ENCODE data around the gene CYB561D2.

Gene CYB561D2

GRCh38 chr3:50327943-50328691 lies 22.5 kb upstream of the CYB561D2 start, which contains the start of gene TUSC2:
TUSC2 (minus strand) TSS chr3:50328223; CDS start chr3:50328099, 124 bp downstream.
- peak; percentile 95 for DNase-seq (ENCODE audit: low spot score)
- Mint-ChIP-seq H3K4me1 (ENCODE audit: low read depth) (peaks cover 12% of the 10 kb centered on the region), H3K9me3 (no peaks in the 10 kb centered on the region), H3K27me3 (ENCODE audit: low read depth) (no peaks in the 10 kb centered on the region), H3K36me3 (ENCODE audit: low read depth) (peaks cover 36% of the 10 kb centered on the region), H3K27ac (peak within 1 kb of the TSS; percentile 89), H3K4me3 (peak within 1 kb of the TSS; percentile 90)

GRCh38 chr3:50330330-50330729 lies 20.3 kb upstream of the CYB561D2 start:
- Mint-ChIP-seq H3K4me1 (ENCODE audit: low read depth) (peaks cover 28% of the 10 kb centered on the region), H3K4me3 (no peak overlapping the region), H3K27ac (no peak overlapping the region), H3K27me3 (ENCODE audit: low read depth) (no peaks in the 10 kb centered on the region), H3K9me3 (no peaks in the 10 kb centered on the region), H3K36me3 (ENCODE audit: low read depth) (peaks cover 53% of the 10 kb centered on the region)
- DNase-seq (ENCODE audit: low spot score) = no peak

GRCh38 chr3:50331364-50331907 lies 19.2 kb upstream of the CYB561D2 start:
- H3K27ac Mint-ChIP-seq = no peak overlapping the region
- H3K36me3 Mint-ChIP-seq (ENCODE audit: low read depth) = peaks cover 64% of the 10 kb centered on the region
- H3K27me3 Mint-ChIP-seq (ENCODE audit: low read depth) = no peaks in the 10 kb centered on the region
- H3K4me3 Mint-ChIP-seq = no peak overlapping the region
- H3K4me1 Mint-ChIP-seq (ENCODE audit: low read depth) = peaks cover 36% of the 10 kb centered on the region
- H3K9me3 Mint-ChIP-seq = no peaks in the 10 kb centered on the region
- no peak for DNase-seq (ENCODE audit: low spot score)

DNA sequence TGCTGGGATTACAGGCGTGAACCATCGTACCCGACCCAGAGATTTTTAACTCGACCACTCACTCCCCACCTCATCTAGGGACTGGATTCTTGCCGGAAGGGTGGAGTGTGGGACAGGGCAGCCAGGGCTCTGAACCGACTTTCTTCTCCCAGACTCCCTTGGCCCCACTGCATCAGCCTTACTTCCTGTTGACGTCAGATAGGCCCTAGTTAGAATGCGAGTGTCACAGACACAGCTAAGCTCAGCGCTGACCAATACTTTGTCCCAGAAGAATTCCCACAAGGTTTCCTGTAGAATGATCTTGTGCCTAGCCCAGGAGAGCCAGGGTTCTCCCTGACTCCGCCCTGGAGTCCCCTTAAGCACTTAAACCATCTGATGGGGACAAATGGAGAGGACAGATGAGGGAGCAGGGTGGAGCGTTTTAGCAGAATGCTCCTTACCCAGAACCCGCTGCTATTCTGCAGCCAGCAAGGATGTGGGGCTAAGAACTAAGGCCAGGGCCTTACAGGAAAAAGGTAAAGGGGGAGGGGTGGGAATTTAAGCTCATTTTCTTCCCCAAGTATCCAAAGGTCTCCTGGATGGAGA lies 16.8 kb upstream of the CYB561D2 start:
- no peak for DNase-seq (ENCODE audit: low spot score)
- peaks cover 31% of the 10 kb centered on the region for H3K4me1 Mint-ChIP-seq (ENCODE audit: low read depth)
- H3K27ac Mint-ChIP-seq = peak overlapping the region; percentile 85
- no peaks in the 10 kb centered on the region for H3K9me3 Mint-ChIP-seq
- H3K4me3 Mint-ChIP-seq = peak overlapping the region; percentile 68
- H3K27me3 Mint-ChIP-seq (ENCODE audit: low read depth) = no peaks in the 10 kb centered on the region
- peaks cover 79% of the 10 kb centered on the region for H3K36me3 Mint-ChIP-seq (ENCODE audit: low read depth)

GRCh38 chr3:50334339-50335075 lies 16.2 kb upstream of the CYB561D2 start:
- Mint-ChIP-seq H3K27me3 (ENCODE audit: low read depth) (no peaks in the 10 kb centered on the region), H3K36me3 (ENCODE audit: low read depth) (peaks cover 84% of the 10 kb centered on the region), H3K4me3 (peak overlapping the region; percentile 68), H3K4me1 (ENCODE audit: low read depth) (peaks cover 34% of the 10 kb centered on the region), H3K9me3 (no peaks in the 10 kb centered on the region), H3K27ac (peak overlapping the region; percentile 85)
- no peak for DNase-seq (ENCODE audit: low spot score)

DNA sequence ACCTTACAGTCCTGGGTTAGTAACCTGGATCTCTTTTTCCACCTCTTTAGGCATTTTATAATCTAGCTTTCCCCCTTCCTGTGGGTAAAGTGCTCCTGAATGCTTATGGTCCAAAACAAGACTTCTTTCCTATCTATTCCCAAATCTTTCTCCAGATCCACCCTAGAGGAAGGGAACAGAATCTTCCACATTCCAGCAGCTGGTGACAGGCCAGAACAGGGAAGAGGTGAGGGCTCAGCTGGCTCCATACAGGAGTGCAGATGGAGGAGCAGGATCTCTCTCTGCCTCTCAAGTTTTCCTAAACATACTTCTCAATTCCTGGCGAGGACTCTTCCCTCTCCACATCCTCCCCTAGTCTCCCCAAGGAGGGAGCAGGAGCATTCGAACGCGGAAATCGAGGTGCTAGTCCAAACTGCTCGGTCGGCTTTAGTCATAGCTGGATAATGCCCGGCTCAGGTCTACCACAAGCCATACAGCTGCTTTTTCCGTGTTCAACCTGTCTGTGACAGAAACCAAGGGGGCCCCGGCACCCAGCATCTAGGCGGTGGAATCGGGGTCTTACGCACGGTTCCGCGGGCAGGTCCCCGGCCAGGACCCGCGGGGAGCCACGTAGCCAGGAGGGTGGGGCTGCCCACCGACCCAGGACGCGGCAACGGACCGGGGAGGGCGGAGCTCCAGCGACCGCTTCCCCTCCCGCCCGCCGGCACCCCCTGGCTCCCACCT lies 14.0 kb upstream of the CYB561D2 start:
- DNase-seq (ENCODE audit: low spot score) = no peak
- no peaks in the 10 kb centered on the region for H3K9me3 Mint-ChIP-seq
- peak overlapping the region; percentile 97 for H3K27ac Mint-ChIP-seq
- no peaks in the 10 kb centered on the region for H3K27me3 Mint-ChIP-seq (ENCODE audit: low read depth)
- H3K36me3 Mint-ChIP-seq (ENCODE audit: low read depth) = peaks cover 74% of the 10 kb centered on the region
- H3K4me1 Mint-ChIP-seq (ENCODE audit: low read depth) = peaks cover 42% of the 10 kb centered on the region
- peak overlapping the region; percentile 96 for H3K4me3 Mint-ChIP-seq

GRCh38 chr3:50337175-50337861 lies 13.3 kb upstream of the CYB561D2 start:
- no peaks in the 10 kb centered on the region for H3K27me3 Mint-ChIP-seq (ENCODE audit: low read depth)
- no peaks in the 10 kb centered on the region for H3K9me3 Mint-ChIP-seq
- H3K27ac Mint-ChIP-seq = peak overlapping the region; percentile 97
- H3K36me3 Mint-ChIP-seq (ENCODE audit: low read depth) = peaks cover 68% of the 10 kb centered on the region
- peaks cover 48% of the 10 kb centered on the region for H3K4me1 Mint-ChIP-seq (ENCODE audit: low read depth)
- peak overlapping the region; percentile 96 for H3K4me3 Mint-ChIP-seq
- DNase-seq (ENCODE audit: low spot score) = peak; percentile 99

DNA sequence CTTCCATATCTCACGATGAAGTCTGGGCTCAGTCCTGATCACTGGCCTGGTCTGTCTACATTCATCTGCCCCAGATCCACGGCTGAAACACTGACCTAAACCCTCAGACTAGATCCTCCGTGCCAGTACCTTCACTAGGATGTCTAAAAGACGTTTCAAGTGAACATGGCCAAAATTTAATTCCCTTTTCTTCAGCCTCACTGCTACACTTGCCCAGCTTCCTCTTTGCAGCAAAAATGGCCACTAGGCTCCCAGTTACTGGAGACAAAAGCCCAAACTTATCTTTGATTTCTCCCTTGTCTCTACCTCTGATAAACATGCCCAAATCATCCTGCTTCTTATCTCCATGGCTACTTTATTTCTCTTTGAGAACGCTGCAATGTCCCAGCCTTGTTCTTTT lies 11.7 kb upstream of the CYB561D2 start:
- peaks cover 57% of the 10 kb centered on the region for H3K36me3 Mint-ChIP-seq (ENCODE audit: low read depth)
- H3K9me3 Mint-ChIP-seq = no peaks in the 10 kb centered on the region
- H3K27me3 Mint-ChIP-seq (ENCODE audit: low read depth) = no peaks in the 10 kb centered on the region
- no peak for DNase-seq (ENCODE audit: low spot score)
- peaks cover 51% of the 10 kb centered on the region for H3K4me1 Mint-ChIP-seq (ENCODE audit: low read depth)
- peak overlapping the region; percentile 97 for H3K27ac Mint-ChIP-seq
- H3K4me3 Mint-ChIP-seq = peak overlapping the region; percentile 96

GRCh38 chr3:50339485-50340146 lies 11.0 kb upstream of the CYB561D2 start:
- peaks cover 46% of the 10 kb centered on the region for H3K4me1 Mint-ChIP-seq (ENCODE audit: low read depth)
- H3K4me3 Mint-ChIP-seq = peak overlapping the region; percentile 96
- no peaks in the 10 kb centered on the region for H3K27me3 Mint-ChIP-seq (ENCODE audit: low read depth)
- H3K9me3 Mint-ChIP-seq = no peaks in the 10 kb centered on the region
- peak overlapping the region; percentile 97 for H3K27ac Mint-ChIP-seq
- H3K36me3 Mint-ChIP-seq (ENCODE audit: low read depth) = peaks cover 50% of the 10 kb centered on the region
- DNase-seq (ENCODE audit: low spot score) = no peak

GRCh38 chr3:50340147-50340447 lies 10.6 kb upstream of the CYB561D2 start:
- Mint-ChIP-seq H3K9me3 (no peaks in the 10 kb centered on the region), H3K4me3 (peak overlapping the region; percentile 96), H3K36me3 (ENCODE audit: low read depth) (peaks cover 46% of the 10 kb centered on the region), H3K27me3 (ENCODE audit: low read depth) (no peaks in the 10 kb centered on the region), H3K27ac (peak overlapping the region; percentile 97), H3K4me1 (ENCODE audit: low read depth) (peaks cover 47% of the 10 kb centered on the region)
- no peak for DNase-seq (ENCODE audit: low spot score)

GRCh38 chr3:50340448-50341329 lies 10.0 kb upstream of the CYB561D2 start, which contains the start of gene RASSF1:
RASSF1 (minus strand) TSS chr3:50340836; CDS start chr3:50340805, 31 bp downstream.
- no peaks in the 10 kb centered on the region for H3K9me3 Mint-ChIP-seq
- peaks cover 41% of the 10 kb centered on the region for H3K36me3 Mint-ChIP-seq (ENCODE audit: low read depth)
- peak within 1 kb of the TSS; percentile 96 for H3K4me3 Mint-ChIP-seq
- peaks cover 42% of the 10 kb centered on the region for H3K4me1 Mint-ChIP-seq (ENCODE audit: low read depth)
- no peaks in the 10 kb centered on the region for H3K27me3 Mint-ChIP-seq (ENCODE audit: low read depth)
- peak within 1 kb of the TSS; percentile 97 for H3K27ac Mint-ChIP-seq
- peak; percentile 82 for DNase-seq (ENCODE audit: low spot score)

- Mint-ChIP-seq H3K4me1 (ENCODE audit: low read depth) (peaks cover 41% of the 10 kb centered on the region), H3K27me3 (ENCODE audit: low read depth) (no peaks in the 10 kb centered on the region), H3K36me3 (ENCODE audit: low read depth) (peaks cover 32% of the 10 kb centered on the region), H3K27ac (peak overlapping the region; percentile 94), H3K4me3 (peak overlapping the region; percentile 86), H3K9me3 (no peaks in the 10 kb centered on the region)
- no peak for DNase-seq (ENCODE audit: low spot score)
Observed at GRCh38 chr3:50341537-50341936, 9.1 kb upstream of the CYB561D2 start.
